Right cardiac atrium (tissue), 5 donors: Measurements from ENCODE around the gene NRP2. TPM values are rescaled to one million over a fixed set of nuclear protein-coding genes. Genes with fewer than 3 reads are reported as not detected.

Source experiments
- ATAC-seq, 2 donors: fragments of 200-7000 bp; cut with Tn5 transposase; one replicate each; pipeline versions ENCODE4 v1.8.0 to v1.9.1; 2020; ENCODE audit warnings: moderate library complexity in 2 of 2, mild to moderate bottlenecking in 1 of 2
- DNase-seq, 3 donors: peaks; one replicate each; pipeline ENCODE4 v3.0.0-alpha.2; 2020
- H3K27ac ChIP-seq: one replicate; pipeline ENCODE4 v1.5.1; 2013; ENCODE audit warnings: mild to moderate bottlenecking, low read length, control low read depth, moderate library complexity
- H3K27me3 ChIP-seq: one replicate; pipeline ENCODE4 v1.6.1; 2013; ENCODE audit not compliant: control insufficient read depth, insufficient read depth
- H3K4me1 ChIP-seq: one replicate; pipeline ENCODE4 v1.6.1; 2013; ENCODE audit warnings: low read length; ENCODE audit not compliant: control insufficient read depth, insufficient read depth
- H3K4me3 ChIP-seq: one replicate; pipeline ENCODE4 v1.5.1; 2013; ENCODE audit warnings: low read length, control low read depth
- H3K9me3 ChIP-seq: one replicate; pipeline ENCODE4 v1.6.1; 2013; ENCODE audit warnings: low read length; ENCODE audit not compliant: control insufficient read depth
- WGBS: extraction: QIAGEN DNeasy Blood & Tissue Kit; methylation state at CpG from one replicate; pipeline ENCODE4 v1.1.7; 2013; 5-methylcytosine and 5-hydroxymethylcytosine counted together
- intact Hi-C, 4 donors: fragments of 100-400 bp; cut with DNase I; formaldehyde crosslinking; loops; one replicate each; pipeline versions ENCODE4 v1.11.0 to v1.14.0; 2022 to 2023
- polyA plus RNA-seq: library from polyadenylated mRNA; stranded (reverse); fragments of 200-250 nt; gene quantifications from one replicate; pipeline ENCODE4 v1.2.3, GENCODE V29; 2013
- total RNA-seq, 4 donors: library from RNA; stranded (reverse); fragmentation: NEBNext Ultra II Directional; extraction: Animal tissue kit (Norgen Biotek cat#: 25700); gene quantifications; one replicate each; pipeline ENCODE4 v1.2.1, GENCODE V29; 2021
- donor health status: healthy with polysubstance abuse.
- donor health status: DM: no; HTN: yes; CAD: no.
- donor health status: DM: no; HTN: no; CAD: no.
- donor health status: DM: no; HTN: yes; CAD: no; lungs with severe emphysema.
- donor health status: DM: yes; HTN: yes; CAD: no.

The NRP2 gene
- total and polyA plus RNA-seq, 5 donors, result 5.7 to 11.1 (median 9.5) TPM

DNA sequence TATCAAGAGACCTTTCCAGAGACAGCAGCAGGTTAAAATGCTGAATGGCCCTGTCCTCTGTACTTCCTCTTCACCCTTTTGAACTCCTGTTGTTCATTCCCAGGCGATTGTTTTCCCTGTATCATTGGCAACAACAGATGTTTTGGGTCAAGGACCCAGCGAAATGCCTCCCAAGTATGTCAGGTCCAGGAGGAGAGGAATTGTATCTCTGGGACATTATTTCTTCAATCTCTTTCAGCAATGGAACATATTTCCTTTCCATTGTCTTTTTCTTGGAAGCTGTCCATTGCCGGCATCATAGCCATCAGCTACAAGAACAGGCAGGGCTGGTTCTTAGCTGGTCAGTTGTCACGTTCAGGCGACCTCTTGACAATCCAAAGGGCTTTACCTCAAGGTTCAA is 76.2 kb downstream of the NRP2 start:
- intact Hi-C loops, result no loop called here
- H3K27me3 ChIP-seq, result no peaks in the 10 kb centered on the region
- 75% methylated on average over 5 of the region's 5 CpGs for WGBS
- no peak overlapping the region for H3K27ac ChIP-seq
- peaks cover 14% of the 10 kb centered on the region for H3K4me1 ChIP-seq
- DNase-seq (no peak), ATAC-seq (peak in 1 of 2 donors; percentile 52)
- no peaks in the 10 kb centered on the region for H3K9me3 ChIP-seq
- no peak overlapping the region for H3K4me3 ChIP-seq

DNA sequence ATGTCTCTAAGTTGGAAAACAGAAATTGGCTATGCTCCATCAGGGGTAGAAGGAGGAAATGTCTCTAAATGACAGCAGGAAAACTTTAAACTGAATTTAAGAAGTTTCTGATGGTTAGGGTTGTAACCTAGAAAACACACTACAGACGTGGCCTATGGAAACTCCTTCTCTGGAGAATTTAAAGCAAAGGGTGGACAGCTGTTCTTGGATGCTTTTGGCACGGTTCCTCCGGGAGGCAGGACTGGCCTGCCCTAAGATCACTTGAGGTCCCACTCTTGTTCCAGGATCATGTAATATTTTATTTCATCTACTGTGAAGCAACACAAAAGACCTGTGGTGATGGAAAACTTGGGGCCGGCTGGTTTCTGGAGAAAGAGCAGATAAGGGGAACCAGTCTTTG is 77.0 kb downstream of the NRP2 start:
- Histone ChIP-seq H3K4me1 (peaks cover 14% of the 10 kb centered on the region), H3K27ac (no peak overlapping the region), H3K27me3 (no peaks in the 10 kb centered on the region), H3K9me3 (no peaks in the 10 kb centered on the region), H3K4me3 (no peak overlapping the region)
- intact Hi-C loops, result no loop called here
- no peak for DNase-seq
- 58% methylated on average over 4 of the region's 4 CpGs for WGBS
- no peak for ATAC-seq

DNA sequence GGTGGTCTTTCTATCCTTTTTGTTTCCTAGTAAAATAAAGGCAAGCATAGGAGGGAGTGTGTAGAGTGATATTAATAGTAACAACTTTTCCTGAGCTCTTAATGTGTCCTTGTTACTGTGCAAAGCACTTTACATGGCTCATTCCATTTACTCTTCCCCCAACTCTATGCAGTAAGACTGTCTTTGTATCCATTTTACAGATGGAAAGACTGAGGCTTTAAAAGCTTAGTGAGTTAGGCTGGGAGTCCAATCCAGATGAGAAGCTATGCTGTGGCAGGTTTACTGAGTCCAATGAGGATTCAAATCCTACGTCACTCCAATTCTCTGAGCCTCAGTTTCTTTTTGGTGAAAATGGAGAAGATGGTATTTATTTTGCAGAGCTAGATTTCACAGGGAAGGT is 77.4 kb downstream of the NRP2 start:
- no peak overlapping the region for H3K27ac ChIP-seq
- ATAC-seq (no peak), DNase-seq (no peak)
- H3K4me3 ChIP-seq, result no peak overlapping the region
- H3K27me3 ChIP-seq, result no peaks in the 10 kb centered on the region
- peaks cover 14% of the 10 kb centered on the region for H3K4me1 ChIP-seq
- intact Hi-C loops, result loop anchor here in 1 of 4 donors (10.0 kb wide), 1 partner anchor 125 kb away; no protein-coding TSS in a partner anchor
- WGBS, result 96% methylated on average over 1 of the region's 1 CpG
- no peaks in the 10 kb centered on the region for H3K9me3 ChIP-seq

DNA sequence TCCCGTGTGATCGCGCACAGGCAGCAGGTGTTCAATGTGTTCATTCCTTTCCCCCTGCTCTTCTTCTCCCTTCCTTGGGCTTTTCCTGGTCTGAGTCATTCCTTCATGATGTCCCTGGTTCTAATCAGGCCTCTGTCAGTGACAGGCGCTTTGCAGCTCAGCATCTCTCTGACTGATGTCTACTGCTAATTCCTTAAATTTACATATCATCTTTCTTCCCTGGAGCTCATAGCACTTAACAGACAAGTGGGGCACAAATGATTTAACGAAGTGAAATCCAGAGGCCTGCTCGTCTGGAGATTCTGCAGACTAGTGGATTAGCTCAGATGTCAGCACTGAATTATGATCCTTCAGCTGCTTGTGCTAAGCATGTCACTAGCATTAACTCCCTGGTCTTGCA is 77.9 kb downstream of the NRP2 start:
- no peaks in the 10 kb centered on the region for H3K9me3 ChIP-seq
- no peak overlapping the region for H3K27ac ChIP-seq
- peaks cover 11% of the 10 kb centered on the region for H3K4me1 ChIP-seq
- WGBS, result 92% methylated on average over 6 of the region's 6 CpGs
- intact Hi-C loops, result loop anchor here in 1 of 4 donors (10.0 kb wide), 1 partner anchor 125 kb away; no protein-coding TSS in a partner anchor
- DNase-seq (no peak), ATAC-seq (no peak)
- no peak overlapping the region for H3K4me3 ChIP-seq
- H3K27me3 ChIP-seq, result no peaks in the 10 kb centered on the region

DNA sequence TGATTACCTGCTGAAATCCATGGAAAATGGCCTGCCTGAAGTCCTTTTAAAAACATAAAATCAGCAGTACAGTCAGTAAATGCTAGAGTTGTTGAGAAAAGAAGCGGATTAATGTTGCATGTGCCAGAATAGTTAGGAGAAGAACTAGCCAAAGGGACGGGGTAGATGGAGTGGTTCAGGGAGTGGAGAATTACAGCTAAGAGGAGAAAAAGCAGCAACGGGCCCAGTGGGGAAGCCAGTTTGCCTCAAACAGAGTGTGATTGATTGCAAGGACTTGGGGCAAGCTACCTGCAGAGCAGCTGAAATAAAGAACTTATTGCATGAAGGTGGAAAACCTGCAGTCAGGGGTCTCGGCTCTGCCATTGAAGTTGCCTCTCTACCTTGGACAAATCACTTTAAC is 79.1 kb downstream of the NRP2 start:
- Histone ChIP-seq H3K4me3 (no peak overlapping the region), H3K27me3 (no peaks in the 10 kb centered on the region), H3K9me3 (no peaks in the 10 kb centered on the region), H3K27ac (no peak overlapping the region), H3K4me1 (peaks cover 7% of the 10 kb centered on the region)
- DNase-seq, result no peak
- WGBS, result 92% methylated on average over 4 of the region's 4 CpGs
- intact Hi-C loops, result loop anchor here in 1 of 4 donors (10.0 kb wide), 1 partner anchor 123 kb away; no protein-coding TSS in a partner anchor
- ATAC-seq, result no peak

DNA sequence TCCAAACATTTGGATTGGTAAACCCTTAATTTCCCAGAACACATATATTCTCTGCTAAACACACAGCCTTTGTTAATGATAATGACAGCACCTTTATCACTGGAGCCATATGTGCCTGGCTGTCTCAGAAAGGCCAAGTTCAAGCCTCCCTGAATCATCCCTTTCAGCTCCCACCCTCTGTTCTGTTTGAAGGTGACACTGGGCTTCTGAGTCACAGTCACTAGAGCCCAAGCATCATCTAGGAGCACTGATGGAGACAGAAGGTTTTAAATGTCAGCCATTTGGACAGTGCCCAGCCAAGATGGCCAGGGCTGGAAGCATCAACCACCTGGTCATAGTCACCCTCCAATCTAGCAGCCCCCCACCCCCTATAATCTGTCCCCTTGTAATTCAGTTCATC is 80.6 kb downstream of the NRP2 start:
- intact Hi-C loops, result loop anchor here in 1 of 4 donors (10.0 kb wide), 1 partner anchor 122 kb away; no protein-coding TSS in a partner anchor
- no peak for DNase-seq

DNA sequence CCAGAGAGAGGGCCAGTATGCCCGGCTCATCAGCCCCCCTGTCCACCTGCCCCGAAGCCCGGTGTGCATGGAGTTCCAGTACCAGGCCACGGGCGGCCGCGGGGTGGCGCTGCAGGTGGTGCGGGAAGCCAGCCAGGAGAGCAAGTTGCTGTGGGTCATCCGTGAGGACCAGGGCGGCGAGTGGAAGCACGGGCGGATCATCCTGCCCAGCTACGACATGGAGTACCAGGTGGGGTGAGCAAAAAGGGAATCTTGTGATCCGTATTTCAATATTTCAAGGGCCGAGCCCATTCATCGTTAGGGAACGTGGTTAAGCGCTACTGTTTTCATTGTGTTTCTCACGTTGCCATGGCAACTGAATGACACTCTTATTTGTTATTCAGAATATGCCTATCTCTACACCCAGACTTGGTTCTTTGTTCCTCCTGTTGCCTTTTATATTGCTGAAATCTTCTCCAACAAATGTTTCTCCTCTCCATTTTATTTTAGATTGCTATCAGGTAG is 81.5 kb downstream of the NRP2 start:
- H3K9me3 ChIP-seq, result no peaks in the 10 kb centered on the region
- 33% methylated on average over 21 of the region's 21 CpGs for WGBS
- no peaks in the 10 kb centered on the region for H3K27me3 ChIP-seq
- peak overlapping the region; percentile 1 for H3K27ac ChIP-seq
- intact Hi-C loops, result loop anchor here in 1 of 4 donors (10.0 kb wide), 1 partner anchor 121 kb away; no protein-coding TSS in a partner anchor
- H3K4me3 ChIP-seq, result no peak overlapping the region
- peaks cover 2% of the 10 kb centered on the region for H3K4me1 ChIP-seq
- DNase-seq, result peak; percentile 52 to 86 (median 81)
- ATAC-seq, result peak; percentile 34 to 77

More for the DNA sequence above, 80.6 kb downstream of the NRP2 start:
- ATAC-seq, result no peak
- Histone ChIP-seq H3K27ac (no peak overlapping the region), H3K27me3 (no peaks in the 10 kb centered on the region), H3K9me3 (no peaks in the 10 kb centered on the region), H3K4me1 (peaks cover 6% of the 10 kb centered on the region), H3K4me3 (no peak overlapping the region)

DNA sequence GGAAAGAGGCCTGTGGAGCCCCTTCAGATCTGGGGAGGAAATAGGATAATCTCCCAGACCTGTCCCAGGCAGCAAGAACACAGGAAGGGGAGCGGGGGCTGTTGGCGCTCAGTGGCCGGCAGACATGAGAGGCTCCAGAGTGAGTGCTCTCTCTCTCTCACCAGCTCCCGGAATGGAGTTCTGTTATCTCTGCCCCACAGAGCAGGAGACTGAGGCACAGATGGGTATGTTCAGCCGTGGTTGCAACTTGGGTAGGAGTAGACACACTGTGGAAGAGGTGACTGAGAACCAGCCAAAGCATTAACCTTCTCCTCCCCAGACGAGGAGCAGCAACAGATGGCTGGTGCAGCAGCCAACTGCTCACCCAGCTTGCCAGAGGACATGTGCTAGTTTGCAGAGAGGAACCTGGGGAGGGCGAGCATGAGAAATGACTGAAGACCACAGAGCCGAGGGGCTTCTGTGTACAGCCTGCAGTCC is 82.0 kb downstream of the NRP2 start:
- WGBS, result 47% methylated on average over 8 of the region's 8 CpGs
- no peaks in the 10 kb centered on the region for H3K9me3 ChIP-seq
- no peak overlapping the region for H3K4me3 ChIP-seq
- ATAC-seq, result peak; percentile 37 to 56
- H3K27ac ChIP-seq, result no peak overlapping the region
- intact Hi-C loops, result loop anchor here in 1 of 4 donors (10.0 kb wide), 1 partner anchor 120 kb away; no protein-coding TSS in a partner anchor
- no peaks in the 10 kb centered on the region for H3K27me3 ChIP-seq
- peak in 1 of 3 donors; percentile 70 for DNase-seq
- peaks cover 2% of the 10 kb centered on the region for H3K4me1 ChIP-seq

DNA sequence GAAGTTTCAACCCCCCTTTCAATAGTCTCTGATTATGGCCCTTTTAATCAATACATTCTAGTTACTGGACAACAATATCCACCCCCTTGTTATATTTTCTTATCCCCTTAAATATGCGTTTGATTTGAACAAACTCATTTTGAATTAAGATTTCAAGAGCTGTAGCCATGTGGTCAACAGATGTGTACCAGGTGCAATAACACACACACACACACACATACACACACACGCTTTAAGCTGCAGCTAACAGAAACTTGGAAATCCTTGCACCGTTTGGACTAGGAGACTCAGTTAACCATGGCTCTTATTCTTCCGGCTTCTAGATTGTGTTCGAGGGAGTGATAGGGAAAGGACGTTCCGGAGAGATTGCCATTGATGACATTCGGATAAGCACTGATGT is 82.8 kb downstream of the NRP2 start:
- ATAC-seq (no peak), DNase-seq (no peak)
- H3K27me3 ChIP-seq, result no peaks in the 10 kb centered on the region
- intact Hi-C loops, result loop anchor here in 3 of 4 donors (5.0 to 10.0 kb wide), 3 partner anchors 117 to 162 kb away; no protein-coding TSS in a partner anchor
- H3K9me3 ChIP-seq, result no peaks in the 10 kb centered on the region
- H3K4me1 ChIP-seq, result peaks cover 2% of the 10 kb centered on the region
- no peak overlapping the region for H3K4me3 ChIP-seq
- no peak overlapping the region for H3K27ac ChIP-seq
- 91% methylated on average over 8 of the region's 8 CpGs for WGBS

DNA sequence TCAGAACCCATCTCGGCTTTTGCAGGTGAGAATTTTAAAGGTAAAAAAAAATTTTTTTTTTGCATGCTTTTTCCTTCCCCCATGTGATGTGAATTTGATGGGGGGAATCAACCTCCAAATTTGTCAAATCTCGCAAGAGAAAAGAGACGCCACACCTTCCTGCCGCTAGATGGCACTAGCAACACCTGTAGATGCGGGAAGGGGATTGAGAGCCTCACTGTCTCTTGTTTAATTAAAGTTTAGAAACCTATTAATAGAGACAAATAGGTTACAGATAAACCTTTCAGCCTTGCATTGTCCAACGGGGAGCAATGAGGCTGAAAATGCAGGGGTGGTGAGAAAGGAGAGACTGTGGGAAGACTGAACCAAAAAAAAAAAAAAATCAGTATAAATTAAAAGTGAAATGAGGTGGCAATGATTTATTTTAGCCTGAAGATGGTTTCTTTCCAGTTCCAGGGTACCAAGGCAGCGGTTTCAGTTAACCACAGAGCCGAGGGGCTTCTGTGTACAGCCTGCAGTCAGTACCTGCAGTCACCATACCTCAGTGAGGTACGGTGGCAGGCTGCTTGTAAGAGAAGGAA is 84.6 kb downstream of the NRP2 start:
- peaks cover 2% of the 10 kb centered on the region for H3K4me1 ChIP-seq
- DNase-seq (peak; percentile 61 to 85 (median 77)), ATAC-seq (no peak)
- no peak overlapping the region for H3K4me3 ChIP-seq
- WGBS, result 20% methylated on average over 9 of the region's 9 CpGs
- no peak overlapping the region for H3K27ac ChIP-seq
- intact Hi-C loops, result loop anchor here in 3 of 4 donors (5.0 to 10.0 kb wide), 3 partner anchors 115 to 160 kb away; no protein-coding TSS in a partner anchor
- no peaks in the 10 kb centered on the region for H3K27me3 ChIP-seq
- no peaks in the 10 kb centered on the region for H3K9me3 ChIP-seq

DNA sequence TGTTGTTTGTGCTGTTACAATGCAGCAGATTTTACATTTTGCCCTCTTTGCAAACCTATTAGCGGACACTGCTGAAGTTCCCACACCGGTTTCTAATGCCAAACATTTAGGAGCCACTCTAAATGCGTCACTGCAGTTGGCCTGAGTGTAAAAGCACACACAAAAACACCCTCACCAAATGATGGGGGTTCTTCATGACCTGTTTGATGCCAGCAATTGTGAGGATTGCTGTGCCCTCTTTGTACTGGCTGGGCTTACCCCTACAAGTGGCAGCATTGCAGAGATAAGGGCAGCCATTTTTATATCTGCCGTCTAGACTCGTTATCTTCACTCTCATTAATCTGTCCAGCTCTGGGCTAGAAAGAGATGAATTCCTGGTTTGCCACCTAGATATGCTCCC is 85.3 kb downstream of the NRP2 start:
- no peak overlapping the region for H3K4me3 ChIP-seq
- peak; percentile 44 to 60 for ATAC-seq
- H3K27ac ChIP-seq, result no peak overlapping the region
- H3K9me3 ChIP-seq, result no peaks in the 10 kb centered on the region
- H3K4me1 ChIP-seq, result peaks cover 2% of the 10 kb centered on the region
- no peak for DNase-seq
- no peaks in the 10 kb centered on the region for H3K27me3 ChIP-seq
- WGBS, result 72% methylated on average over 5 of the region's 5 CpGs
- intact Hi-C loops, result loop anchor here in 3 of 4 donors (5.0 to 10.0 kb wide), 3 partner anchors 115 to 160 kb away; no protein-coding TSS in a partner anchor
